Stimulated activated naive CD4-positive, alpha-beta T cell (primary cell): ENCODE data around the gene MSX2.

Experiments used
- DNase-seq, 6 experiments: peaks; one replicate each; lab custom pipeline; 2025; lab: John Stamatoyannopoulos, UW

Gene MSX2

GRCh38 chr5:174724484-174725260 lies at the start of gene MSX2:
TSS of gene MSX2 (plus strand) at chr5:174724582. CDS start at chr5:174724660, 78 bp downstream.
- no peak for DNase-seq

DNA sequence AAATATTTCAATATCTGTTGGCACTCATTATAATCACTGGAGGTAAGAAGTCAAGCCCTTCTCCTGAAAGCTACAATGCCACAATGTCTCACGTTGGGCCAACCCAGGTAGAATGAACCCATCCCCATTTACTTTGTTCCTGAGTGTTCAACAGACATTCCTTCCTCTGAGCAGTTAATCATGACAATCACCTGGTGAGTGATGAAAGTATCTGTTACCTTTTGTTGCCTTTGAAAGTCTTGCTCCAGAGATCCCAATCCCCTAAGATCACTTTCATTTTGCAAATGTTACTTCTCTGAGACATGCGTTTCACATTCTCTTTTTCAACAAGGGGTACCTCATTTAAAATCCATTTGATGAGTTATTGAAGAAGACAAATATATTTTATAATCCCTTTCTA lies 49.3 kb upstream of the MSX2 start:
- no peak for DNase-seq

DNA sequence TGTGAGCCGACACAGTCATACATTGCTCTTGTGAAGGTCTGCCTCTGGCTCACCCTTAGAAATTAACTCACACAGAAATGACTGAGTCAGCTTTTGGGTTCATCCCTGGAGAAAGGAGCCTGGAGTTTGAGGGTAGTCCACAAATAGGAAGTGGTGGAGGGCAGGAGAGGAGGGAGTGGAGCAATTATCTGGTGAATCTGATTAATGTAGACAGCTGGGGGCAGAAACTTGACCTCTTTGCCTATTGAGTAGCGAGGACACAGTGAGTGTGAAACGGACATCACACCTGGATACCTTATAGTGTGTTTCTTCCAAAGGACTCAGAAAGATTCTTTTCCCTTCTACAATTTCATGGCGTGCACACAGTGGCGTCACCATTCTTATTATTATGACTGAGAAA lies 48.5 kb upstream of the MSX2 start:
- no peak for DNase-seq

DNA sequence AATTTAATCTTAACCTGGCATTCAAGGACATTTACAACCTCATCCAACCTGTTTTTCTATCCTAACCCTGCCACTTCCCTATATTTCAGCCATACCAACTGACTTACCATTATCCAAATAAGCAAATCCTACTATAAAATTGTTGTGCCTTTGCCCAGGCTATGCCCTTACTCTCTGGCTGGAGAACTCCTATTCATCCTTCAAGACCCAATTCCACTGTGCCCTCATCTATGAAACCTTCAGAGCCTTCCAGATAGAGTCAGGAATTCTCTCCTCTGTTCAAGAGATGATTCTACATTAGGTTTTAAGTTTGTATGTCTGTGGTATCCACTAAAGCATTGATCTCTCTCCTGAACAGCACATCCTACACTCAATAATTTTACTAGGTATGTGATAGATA lies 46.3 kb upstream of the MSX2 start:
- no peak for DNase-seq

DNA sequence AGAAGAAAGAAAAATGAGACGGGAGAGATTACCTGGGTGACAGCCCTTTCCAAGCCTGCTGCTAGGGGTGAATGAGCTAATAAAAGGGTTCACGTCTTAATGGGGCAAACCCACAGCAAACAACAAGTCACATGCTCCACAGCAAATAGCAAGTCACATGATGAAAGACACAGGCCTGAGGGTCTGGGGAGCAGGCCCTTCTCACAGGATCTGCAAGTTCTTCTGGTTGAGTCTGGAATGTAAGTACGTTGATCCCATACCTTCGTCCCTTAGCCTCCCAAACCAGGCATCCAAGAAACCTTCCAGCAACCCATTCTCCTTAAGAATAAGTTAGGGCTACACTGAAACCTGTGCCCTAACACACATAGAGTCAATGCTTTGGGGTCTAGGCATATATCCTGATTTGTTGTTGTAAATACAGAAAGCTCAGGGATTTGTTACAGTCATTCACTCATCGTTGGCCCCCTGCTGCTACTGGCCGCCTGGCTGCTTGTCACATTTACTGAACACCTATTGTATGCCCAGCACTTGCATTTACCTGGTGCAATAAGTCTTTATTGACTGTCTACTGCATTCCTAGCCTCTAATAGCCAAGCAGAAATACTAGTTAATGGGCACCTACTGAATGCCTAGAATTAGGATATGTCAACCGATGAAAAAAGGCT lies 43.3 kb upstream of the MSX2 start:
- DNase-seq: no peak

GRCh38 chr5:174687503-174687902 lies 36.9 kb upstream of the MSX2 start:
- DNase-seq: no peak

DNA sequence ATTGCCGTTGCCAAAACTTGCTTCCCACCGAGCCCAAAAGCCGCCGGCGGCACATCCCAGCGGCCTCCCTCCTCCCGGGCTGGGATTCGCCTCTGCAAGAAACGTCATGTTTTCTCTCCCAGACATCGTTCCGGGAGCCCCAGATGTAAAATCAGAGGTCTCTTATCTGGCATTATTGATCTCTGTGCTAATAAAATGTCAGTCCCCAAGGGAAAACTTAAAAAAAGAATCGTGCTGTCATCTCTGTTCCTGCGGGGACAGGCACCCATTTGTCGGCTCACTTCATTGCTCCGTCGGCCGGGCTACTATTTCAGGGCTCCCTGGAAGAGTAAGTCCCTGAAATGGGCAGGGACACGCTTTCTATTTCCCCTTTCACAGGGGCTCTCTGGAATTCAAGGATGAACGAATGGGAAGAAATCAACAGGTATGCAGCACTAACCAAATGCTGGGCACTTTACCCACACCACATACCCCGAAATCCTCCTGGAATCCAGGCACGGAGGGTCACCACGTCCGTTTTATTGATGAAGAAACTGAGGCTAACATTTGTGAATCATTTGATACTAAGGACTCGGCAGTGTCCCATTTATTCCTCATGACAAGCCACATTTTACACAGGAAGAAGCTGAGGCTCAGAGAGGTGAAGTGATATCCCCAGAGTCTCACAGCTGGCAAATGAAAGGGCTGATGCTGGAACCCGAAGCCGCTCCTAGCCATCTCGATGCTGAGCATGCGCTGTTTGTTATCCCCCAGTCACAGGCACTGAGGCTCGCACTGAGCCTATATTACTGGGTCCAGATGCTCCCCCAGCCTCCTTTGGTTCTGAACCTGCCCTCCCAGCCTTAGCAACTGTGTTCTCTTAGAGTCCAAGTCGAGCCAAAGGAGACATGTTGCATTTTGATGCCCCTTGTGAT lies 35.7 kb upstream of the MSX2 start:
- DNase-seq: no peak

DNA sequence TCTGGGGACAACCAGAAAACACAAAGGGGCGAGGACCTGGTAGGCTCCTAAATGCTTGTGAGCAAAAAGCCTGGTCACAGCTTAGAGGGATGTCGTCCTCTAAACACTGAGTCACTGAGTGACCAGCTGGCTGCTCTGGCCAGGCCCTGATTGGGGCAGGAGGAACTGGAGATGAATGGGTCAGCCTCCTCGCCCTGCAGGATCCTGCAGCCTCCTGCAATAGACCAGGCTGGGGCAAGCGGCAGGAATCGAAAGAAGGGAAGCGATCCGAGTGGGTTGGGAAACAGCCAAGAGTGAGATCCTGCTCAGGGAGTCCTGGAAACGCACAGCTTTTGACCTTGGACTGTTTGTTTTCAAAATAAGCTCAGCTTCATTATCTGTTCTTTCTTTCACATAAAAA lies 34.1 kb upstream of the MSX2 start:
- no peak for DNase-seq

- DNase-seq: no peak
Observed at GRCh38 chr5:174692381-174692780, 32.0 kb upstream of the MSX2 start.

- no peak for DNase-seq
Observed at GRCh38 chr5:174692982-174693422, 31.4 kb upstream of the MSX2 start.

DNA sequence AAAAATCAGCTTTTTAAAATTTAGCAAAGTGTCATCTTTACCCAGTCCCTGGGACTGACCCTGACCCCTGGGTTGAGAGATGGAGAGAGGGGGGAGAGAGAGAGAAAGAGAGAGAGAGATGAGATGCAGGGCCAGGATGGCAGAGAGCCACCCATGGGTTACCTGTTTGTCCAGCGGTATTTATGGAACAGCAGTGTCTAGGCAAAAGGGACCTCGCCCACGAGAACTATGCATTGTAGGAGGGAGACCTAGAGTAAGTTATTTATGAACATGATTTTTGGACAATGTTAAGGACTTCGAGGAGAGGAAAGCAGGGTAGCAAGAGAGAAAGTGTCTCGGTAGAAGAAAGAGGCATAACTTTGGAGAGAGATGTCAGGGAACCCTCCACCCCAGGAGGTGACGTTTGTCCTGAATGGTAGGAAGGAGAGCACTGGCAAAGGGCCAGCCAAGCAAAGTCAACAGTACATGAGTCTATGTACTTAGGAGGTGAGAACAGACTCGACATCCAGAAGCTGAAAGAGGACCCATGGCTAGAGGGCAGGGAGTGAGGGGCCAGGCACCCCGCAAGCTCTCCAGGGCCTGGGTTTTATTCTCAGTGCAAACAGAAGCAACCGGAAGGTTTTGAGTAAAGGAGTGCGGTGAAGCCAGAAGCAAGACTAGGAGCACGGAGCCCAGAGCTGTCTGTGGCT lies 30.5 kb upstream of the MSX2 start:
- DNase-seq: no peak

- no peak for DNase-seq
Observed at GRCh38 chr5:174694611-174695010, 29.8 kb upstream of the MSX2 start.

GRCh38 chr5:174698156-174698555 lies 26.2 kb upstream of the MSX2 start:
- no peak for DNase-seq

GRCh38 chr5:174699131-174699530 lies 25.3 kb upstream of the MSX2 start:
- no peak for DNase-seq

GRCh38 chr5:174706997-174707572 lies 17.3 kb upstream of the MSX2 start:
- DNase-seq: no peak

DNA sequence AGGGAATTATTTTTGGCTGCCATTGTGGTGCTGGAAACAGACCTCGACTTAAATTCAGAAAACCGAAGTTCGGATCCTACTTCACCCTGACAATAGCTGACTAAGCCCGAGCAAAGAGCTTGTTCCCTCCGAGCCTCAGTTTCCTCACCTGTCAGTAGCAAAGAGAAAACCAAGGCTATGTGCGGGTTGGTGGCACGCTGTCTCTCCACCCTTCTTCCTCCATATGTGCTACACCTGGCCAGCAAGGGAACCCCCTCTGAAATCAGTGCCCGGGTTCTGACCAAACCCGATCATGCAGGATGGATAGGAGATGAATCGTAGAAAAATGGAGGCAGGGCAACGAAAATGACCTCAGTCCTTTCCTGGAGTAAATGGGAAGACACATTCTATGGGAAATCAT lies 16.7 kb upstream of the MSX2 start:
- no peak for DNase-seq

DNA sequence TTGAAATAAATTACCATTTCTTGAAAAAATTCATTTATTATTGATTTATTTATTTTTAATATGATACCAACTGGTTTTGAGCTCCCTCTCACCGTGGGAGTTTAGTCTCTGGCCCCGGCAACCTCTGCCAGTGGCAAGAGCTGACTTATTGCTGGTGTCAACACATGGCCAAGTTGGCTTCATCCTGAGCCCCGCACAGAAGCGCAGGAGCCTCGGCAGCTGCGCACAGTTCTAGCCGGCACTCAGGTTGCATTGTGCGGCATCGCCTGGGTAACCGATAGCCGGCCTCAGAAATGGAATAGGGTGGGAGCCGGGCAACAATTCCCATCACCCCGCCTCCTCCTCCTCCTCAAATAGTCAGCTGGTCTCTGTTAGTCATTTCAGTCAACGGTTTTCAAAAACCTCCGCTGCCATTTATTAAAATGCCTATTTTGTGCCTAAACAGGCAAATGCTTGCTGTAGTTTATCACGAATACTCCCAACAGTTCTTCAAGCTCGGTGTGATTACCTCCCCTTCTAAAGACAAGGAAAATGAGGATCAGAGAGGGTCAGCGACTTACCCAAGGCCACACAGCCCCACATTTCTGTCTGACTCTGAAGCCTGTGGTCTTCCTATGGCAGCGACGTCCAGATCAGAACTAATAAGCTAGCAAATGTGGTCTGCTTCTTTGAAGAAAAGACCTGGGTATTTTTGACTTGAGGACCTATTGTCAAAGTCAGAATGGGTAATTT lies 15.7 kb upstream of the MSX2 start:
- no peak for DNase-seq

DNA sequence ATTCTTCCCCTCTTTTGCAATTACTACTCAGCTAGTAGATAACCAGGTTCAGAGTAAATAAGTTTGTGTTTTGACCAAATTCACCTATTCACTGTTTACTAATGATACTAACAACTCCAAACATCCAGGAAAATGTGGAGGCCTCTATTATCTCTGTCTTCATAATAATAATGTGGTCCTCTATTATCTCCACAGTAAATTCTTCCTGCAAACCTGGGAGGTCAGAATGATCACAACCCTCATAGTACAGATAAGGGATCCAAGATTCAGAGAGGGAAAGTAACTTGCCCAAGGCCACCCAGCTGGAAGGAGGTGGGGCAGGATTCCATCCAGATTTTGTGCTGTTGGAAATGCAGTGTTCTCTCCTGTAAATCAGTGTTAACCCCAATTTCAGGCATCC lies 9.6 kb upstream of the MSX2 start:
- no peak for DNase-seq

DNA sequence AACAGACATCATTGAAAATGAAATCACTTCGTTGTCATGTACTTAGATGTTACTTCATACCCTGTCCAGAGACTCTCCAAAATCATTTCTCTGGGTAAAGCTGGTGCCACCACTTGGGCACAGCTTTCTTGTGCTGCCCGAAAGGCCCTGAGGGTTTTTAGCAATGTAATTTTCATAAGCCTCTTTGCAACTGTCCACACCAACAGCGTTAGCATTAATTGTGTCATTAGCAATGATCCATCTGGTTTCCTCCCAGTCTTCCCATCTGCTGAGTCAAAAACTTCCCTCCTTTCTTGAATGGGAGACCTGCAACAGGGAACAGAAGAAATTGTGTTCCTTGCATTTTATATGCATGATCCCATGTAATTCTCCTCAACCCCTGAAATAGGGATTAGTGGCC lies 8.6 kb upstream of the MSX2 start:
- no peak for DNase-seq

GRCh38 chr5:174717826-174718455 lies 6.4 kb upstream of the MSX2 start:
- no peak for DNase-seq
